Renal cortical epithelial cell (primary cell): ENCODE measurements around the gene AP1S2. TPM values are rescaled to one million over a fixed set of nuclear protein-coding genes. Genes with fewer than 3 reads are reported as not detected.

ENCODE experiments used
- DNase-seq: peaks from one replicate; pipeline ENCODE4 v3.0.0-alpha.2; 2011; ENCODE audit warnings: low read depth
- total RNA-seq: library from RNA; depleted of rRNA; stranded (reverse); fragments of >200 nt; gene quantifications from 2 replicates; pipeline ENCODE4 v1.2.3, GENCODE V29; 2014

Gene AP1S2
- total RNA-seq, 1 donor from 2014 or later, result 65.3 TPM

DNA sequence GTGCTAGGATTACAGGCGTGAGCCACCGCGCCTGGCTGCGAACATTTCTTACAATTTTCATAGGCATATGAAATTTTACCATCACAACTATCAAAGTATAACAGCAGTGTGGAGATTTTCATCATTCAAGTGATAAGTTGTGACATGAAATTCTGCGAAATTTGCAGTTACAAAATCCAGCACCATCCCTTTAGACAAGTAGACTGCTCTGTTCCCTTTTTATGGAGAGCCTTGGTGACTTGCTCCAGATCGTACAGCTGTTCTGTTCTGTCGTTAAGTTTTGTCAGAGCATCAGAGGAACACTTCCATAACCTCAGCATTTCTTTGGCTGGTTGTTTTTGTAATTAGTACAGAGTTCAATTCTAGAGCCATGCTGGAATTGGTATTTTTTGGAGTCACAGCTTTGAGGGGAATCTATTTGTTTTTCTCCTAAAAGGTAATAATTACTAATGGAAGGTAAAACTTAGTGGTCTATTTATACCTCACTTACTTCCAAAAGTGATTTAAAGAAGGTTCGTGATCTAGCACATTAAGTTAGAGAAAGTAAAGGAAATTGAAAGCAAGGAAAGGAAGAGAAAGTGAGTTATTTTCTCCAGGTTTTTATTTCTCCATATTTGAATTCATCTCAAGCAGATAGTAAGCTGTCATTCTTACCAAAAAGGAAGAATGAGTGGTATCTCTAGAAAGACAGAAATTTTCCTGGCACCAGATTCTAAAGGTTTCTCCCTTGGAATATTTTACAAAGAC is 42.2 kb downstream of the AP1S2 start:
- DNase-seq, result no peak

- no peak for DNase-seq
Measured at GRCh38 chrX:15808254-15808653, 46.4 kb downstream of the AP1S2 start.

DNA sequence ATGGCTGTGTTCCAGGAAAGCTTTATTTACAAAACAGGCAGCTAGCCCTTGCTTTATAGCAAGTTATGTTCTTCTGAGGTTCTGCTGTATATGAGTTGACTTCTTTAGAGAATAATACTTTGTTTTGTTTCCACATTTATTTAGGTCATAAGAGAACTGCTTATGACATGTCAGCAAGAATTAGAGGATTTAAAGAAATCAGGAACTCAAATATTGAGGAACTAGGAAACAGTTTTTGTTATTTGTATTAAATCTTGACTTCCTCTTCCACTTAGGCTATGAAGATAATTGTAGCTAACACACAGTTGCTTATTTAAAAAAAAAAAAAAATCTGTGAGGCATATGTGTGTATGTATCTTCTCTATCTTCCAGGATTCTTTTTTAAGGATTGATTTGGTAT is 50.0 kb downstream of the AP1S2 start:
- DNase-seq, result no peak

DNA sequence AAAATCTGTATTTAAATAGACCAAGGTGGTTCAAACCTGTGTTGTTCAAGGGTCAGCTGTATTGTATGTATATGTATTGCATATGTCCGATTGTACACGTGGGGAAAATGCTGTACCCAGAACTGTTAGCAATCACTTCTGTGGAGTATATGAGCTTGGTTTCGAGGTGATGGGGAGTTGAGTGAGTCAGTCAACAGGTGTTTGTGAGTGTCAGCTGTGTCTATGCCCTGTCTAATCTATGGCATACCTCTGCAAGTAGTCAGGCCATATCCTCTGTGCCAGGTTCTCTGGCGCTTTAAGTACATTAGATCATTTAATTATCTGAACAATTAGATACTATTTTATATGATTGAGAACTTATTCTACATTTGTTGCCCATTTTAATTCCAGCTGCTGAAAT is 56.9 kb downstream of the AP1S2 start:
- DNase-seq, result no peak

DNA sequence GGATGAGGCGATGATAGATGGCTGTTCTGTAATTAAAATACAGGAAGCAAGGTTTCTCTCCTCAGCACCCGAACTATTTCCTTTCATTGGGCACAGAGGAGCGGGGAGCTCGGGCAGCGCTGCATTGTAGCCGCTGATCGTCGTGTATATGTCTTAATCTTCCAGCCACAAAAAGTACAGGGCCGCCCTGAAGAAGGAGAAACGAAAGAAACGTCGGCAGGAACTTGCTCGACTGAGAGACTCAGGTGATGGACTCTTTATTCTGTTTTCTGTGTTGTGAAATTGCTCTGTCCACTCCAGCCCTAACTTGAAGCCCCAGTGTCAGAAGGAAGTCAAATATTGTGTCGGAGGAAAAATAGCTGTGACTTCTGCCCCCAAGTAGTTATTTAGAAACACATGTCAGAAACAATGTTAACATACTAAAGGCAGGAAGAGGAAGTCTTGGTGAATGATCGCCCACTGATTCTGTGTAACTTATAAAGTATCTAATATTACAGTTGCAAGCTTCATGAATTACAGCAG is 63.8 kb downstream of the AP1S2 start:
- DNase-seq, result peak; percentile 13

DNA sequence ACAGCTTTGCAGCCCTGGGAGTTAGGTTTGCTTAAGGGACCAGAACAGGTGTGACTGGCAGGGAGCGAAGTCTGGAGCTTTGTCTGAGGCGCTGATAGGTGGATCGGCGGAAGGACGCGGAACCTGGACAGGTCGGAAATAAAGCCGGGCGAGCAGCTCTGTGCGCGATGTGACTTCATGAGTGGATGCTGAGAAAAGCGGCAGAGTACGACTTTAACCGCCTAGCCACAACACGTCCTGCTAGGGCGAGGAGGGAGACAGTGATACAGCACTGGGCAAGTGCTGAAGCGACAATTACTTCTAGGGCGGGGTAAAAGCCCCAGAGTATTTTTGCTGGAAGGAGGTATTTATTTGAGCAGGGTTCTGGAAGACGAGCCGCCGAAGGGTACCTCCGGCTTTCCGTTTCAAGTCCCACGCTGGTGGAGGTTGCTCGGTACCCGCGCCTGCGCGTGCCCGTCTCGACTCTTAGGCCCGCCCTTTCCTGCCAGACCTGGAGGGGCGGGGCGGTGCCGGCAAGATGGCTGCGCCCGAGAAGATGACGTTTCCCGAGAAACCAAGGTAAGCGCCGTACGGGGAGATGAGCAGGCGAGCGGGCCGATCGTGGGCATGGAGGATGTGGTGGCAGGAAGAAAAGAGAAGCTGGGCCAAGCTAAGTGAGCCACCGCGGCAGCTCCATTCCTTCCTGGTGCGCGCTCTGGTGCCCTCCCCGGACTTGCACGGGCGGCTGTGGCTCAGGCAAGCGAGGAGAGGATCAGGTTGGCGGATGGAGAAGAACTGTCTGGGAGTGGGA is 64.4 kb downstream of the AP1S2 start, which contains the start of gene ZRSR2:
Gene ZRSR2 (plus strand): TSS at position 506 of the 790 bp plus-strand sequence. CDS start 12 bp downstream, at position 518.
- peak; percentile 58 for DNase-seq

- DNase-seq, result no peak
Measured at GRCh38 chrX:15786915-15787314, 67.7 kb downstream of the AP1S2 start.

GRCh38 chrX:15785176-15785750 is 69.3 kb downstream of the AP1S2 start:
- DNase-seq, result no peak

GRCh38 chrX:15781961-15782699 is 72.5 kb downstream of the AP1S2 start:
- DNase-seq, result no peak

Other genes starting within 250 kb of the AP1S2 start
- 2.8 and 3.0 TPM in 2 replicates for gene CLTRN, start 190.0 kb downstream of the AP1S2 start, total RNA-seq
- gene CA5B, start 116.5 kb downstream of the AP1S2 start, total RNA-seq, result 2.1 and 5.4 TPM in 2 replicates
- 2.6 and 7.5 TPM in 2 replicates for gene ZRSR2, start 64.3 kb downstream of the AP1S2 start, total RNA-seq